H1 (cell line): ENCODE data around the gene SLC38A1. TPM values are rescaled to one million over a fixed set of nuclear protein-coding genes. Genes with fewer than 3 reads are reported as not detected.
"Not testable (repeated sequence)": the region's sequence is repeated elsewhere in the genome, so short reads cannot be mapped to it uniquely, and the experiment has no call there.

ENCODE experiments used
- CTCF ChIA-PET: fragments of 300-600 bp; sonication (Branson Sonifier 250); formaldehyde crosslinking; loops from one replicate; lab custom pipeline; 2021; ENCODE audit not compliant: partially characterized antibody; lab: Charles Lee
- POLR2A ChIA-PET: fragments of 300-600 bp; sonication (Branson Sonifier 250); formaldehyde crosslinking; loops from one replicate; lab custom pipeline; 2021; ENCODE audit warnings: inconsistent platforms; ENCODE audit not compliant: partially characterized antibody; lab: Charles Lee
- DNase-seq, 2 experiments: peaks; one replicate each; pipeline versions ENCODE4 v3.0.0 to v3.0.0-alpha.2; 2010 to 2022; ENCODE audit warnings: low spot score in 2 of 2, low read depth in 1 of 2, mixed read lengths in 1 of 2
- FAIRE-seq: peaks from 2 replicates; lab custom pipeline; 2011; peaks lifted over from hg19 to GRCh38; lab: Jason Lieb, UNC
- H2AFZ ChIP-seq: 2 replicates; pipeline ENCODE4 v1.8.1; 2012; ENCODE audit warnings: low read length, inconsistent platforms
- H2AK5ac ChIP-seq: 2 replicates; pipeline ENCODE4 v1.6.1; 2013; ENCODE audit warnings: low read depth, low read length
- H2BK120ac ChIP-seq: replicated peaks from 2 replicates; pipeline ENCODE3; 2013; ENCODE audit warnings: low read depth, low read length, inconsistent platforms
- H2BK12ac ChIP-seq: 2 replicates; pipeline ENCODE4 v1.6.1; 2013; ENCODE audit warnings: low read depth, low read length
- H2BK15ac ChIP-seq: 2 replicates; pipeline ENCODE4 v1.6.1; 2013; ENCODE audit warnings: low read length
- H2BK20ac ChIP-seq: 2 replicates; pipeline ENCODE4 v1.6.1; 2013; ENCODE audit warnings: low read length
- H2BK5ac ChIP-seq: 2 replicates; pipeline ENCODE4 v1.6.1; 2013; ENCODE audit warnings: low read depth, low read length
- H3K14ac ChIP-seq: 2 replicates; pipeline ENCODE4 v1.6.1; 2013; ENCODE audit warnings: inconsistent platforms; ENCODE audit not compliant: insufficient read length
- H3K18ac ChIP-seq: 2 replicates; pipeline ENCODE4 v1.6.1; 2013; ENCODE audit warnings: low read length; ENCODE audit errors: extremely low read depth
- H3K23ac ChIP-seq: 2 replicates; pipeline ENCODE4 v1.6.1; 2013; ENCODE audit warnings: inconsistent platforms; ENCODE audit not compliant: insufficient read length
- H3K23me2 ChIP-seq: 2 replicates; pipeline ENCODE4 v1.6.1; 2013; ENCODE audit warnings: low read depth, low read length
- H3K27ac ChIP-seq: 2 replicates; pipeline ENCODE4 v1.6.1; 2011; ENCODE audit warnings: low read depth, low read length, inconsistent platforms
- H3K27me3 ChIP-seq, 4 experiments: replicated peaks in 1 of 4; 1 replicate in 1 of 4; 2 replicates in 3 of 4; pipeline versions ENCODE4 v1.6.1 to v1.8.1; 2011 to 2013; ENCODE audit warnings: low read length in 3 of 4, mild to moderate bottlenecking in 3 of 4, inconsistent platforms in 2 of 4, mixed read lengths in 2 of 4, moderate library complexity in 1 of 4; ENCODE audit not compliant: control insufficient read depth in 3 of 4, insufficient read depth in 3 of 4; ENCODE audit errors: extremely low read depth in 1 of 4
- H3K36me3 ChIP-seq, 4 experiments: 2 replicates each; pipeline versions ENCODE4 v1.6.1 to v1.8.1; 2011 to 2013; ENCODE audit warnings: mild to moderate bottlenecking in 4 of 4, low read length in 3 of 4, moderate library complexity in 2 of 4, control low read depth in 1 of 4, inconsistent platforms in 1 of 4; ENCODE audit not compliant: insufficient read depth in 4 of 4, control insufficient read depth in 2 of 4
- H3K4ac ChIP-seq: replicated peaks from 2 replicates; pipeline ENCODE3; 2013; ENCODE audit warnings: low read length, low read depth, mixed read lengths, inconsistent platforms; ENCODE audit not compliant: insufficient read length
- H3K4me1 ChIP-seq, 4 experiments: replicated peaks in 1 of 4; 1 replicate in 1 of 4; 2 replicates in 3 of 4; pipeline versions ENCODE4 v1.6.1 to v1.8.1; 2011 to 2013; ENCODE audit warnings: low read length in 3 of 4, inconsistent platforms in 2 of 4, mixed read lengths in 1 of 4; ENCODE audit not compliant: insufficient read depth in 4 of 4, control insufficient read depth in 3 of 4
- H3K4me2 ChIP-seq, 2 experiments: 2 replicates each; pipeline versions ENCODE4 v1.6.1 to v1.8.1; 2011 to 2013; ENCODE audit warnings: low read depth in 2 of 2, low read length in 2 of 2, control low read depth in 1 of 2, inconsistent platforms in 1 of 2, mild to moderate bottlenecking in 1 of 2; ENCODE audit not compliant: insufficient read depth in 1 of 2
- H3K4me3 ChIP-seq, 4 experiments: fragments of 200-600, 300-600 bp in 1 of 4; sonication (generic), shearing (Covaris generic), sonication (Bioruptor Twin) in 1 of 4; 2 replicates each; pipeline versions ENCODE4 v1.5.1 to v1.8.1; 2011 to 2016; ENCODE audit warnings: low read length in 4 of 4, low read depth in 3 of 4, control low read depth in 2 of 4, inconsistent platforms in 2 of 4, mild to moderate bottlenecking in 2 of 4, mixed read lengths in 1 of 4, moderate library complexity in 1 of 4; ENCODE audit not compliant: insufficient read depth in 2 of 4; ENCODE audit errors: extremely low read depth in 1 of 4
- H3K56ac ChIP-seq: replicated peaks from 2 replicates; pipeline ENCODE3; 2013; ENCODE audit warnings: low read depth, mild to moderate bottlenecking, mixed read lengths, low read length, inconsistent platforms; ENCODE audit not compliant: insufficient read length
- H3K79me1 ChIP-seq: 2 replicates; pipeline ENCODE4 v1.6.1; 2013; ENCODE audit warnings: low read depth, low read length, control low read depth
- H3K79me2 ChIP-seq, 2 experiments: 2 replicates each; pipeline versions ENCODE4 v1.6.1 to v1.8.1; 2012 to 2013; ENCODE audit warnings: low read length in 2 of 2, mild to moderate bottlenecking in 2 of 2, inconsistent platforms in 1 of 2; ENCODE audit not compliant: insufficient read depth in 2 of 2, control insufficient read depth in 1 of 2
- H3K9ac ChIP-seq, 4 experiments: replicated peaks in 1 of 4; 1 replicate in 1 of 4; 2 replicates in 3 of 4; pipeline versions ENCODE4 v1.6.1 to v1.8.1; 2011 to 2013; ENCODE audit warnings: low read depth in 3 of 4, low read length in 3 of 4, control low read depth in 2 of 4, mild to moderate bottlenecking in 2 of 4, moderate library complexity in 2 of 4, inconsistent platforms in 1 of 4; ENCODE audit errors: extremely low read depth in 1 of 4
- H3K9me3 ChIP-seq, 2 experiments: 2 replicates each; pipeline versions ENCODE4 v1.6.1 to v1.8.1; 2012 to 2013; ENCODE audit warnings: mild to moderate bottlenecking in 2 of 2, moderate library complexity in 2 of 2, control low read depth in 1 of 2, inconsistent platforms in 1 of 2, low read depth in 1 of 2, low read length in 1 of 2, mixed read lengths in 1 of 2; ENCODE audit not compliant: insufficient read depth in 2 of 2
- H4K20me1 ChIP-seq, 2 experiments: replicated peaks in 1 of 2; 2 replicates each; pipeline versions ENCODE3 to v1.8.1; 2011 to 2013; ENCODE audit warnings: inconsistent platforms in 2 of 2, low read length in 2 of 2, mild to moderate bottlenecking in 1 of 2; ENCODE audit not compliant: insufficient read depth in 2 of 2, control insufficient read depth in 1 of 2
- H4K5ac ChIP-seq: 2 replicates; pipeline ENCODE4 v1.6.1; 2013; ENCODE audit warnings: low read length, low read depth, mixed read lengths, inconsistent platforms; ENCODE audit not compliant: insufficient read length
- H4K8ac ChIP-seq: 2 replicates; pipeline ENCODE4 v1.8.0; 2013; ENCODE audit warnings: mild to moderate bottlenecking, moderate library complexity, low read length, inconsistent platforms; ENCODE audit not compliant: insufficient read depth; ENCODE audit errors: extremely low read depth
- H4K91ac ChIP-seq: replicated peaks from 2 replicates; pipeline ENCODE3; 2013; ENCODE audit warnings: low read length, mixed read lengths, inconsistent platforms; ENCODE audit not compliant: insufficient read length
- WGBS, 2 experiments: shearing (Covaris generic) in 1 of 2; methylation state at CpG; one replicate each; pipeline versions ENCODE4 v1.1.6 to v1.1.7; 2013 to 2015; ENCODE audit warnings: low lambda C conversion rate in 2 of 2, mixed read lengths in 2 of 2, inconsistent platforms in 1 of 2, low coverage in 1 of 2, missing lambda C conversion rate in 1 of 2; ENCODE audit not compliant: insufficient replicate concordance in 2 of 2, insufficient coverage in 1 of 2, insufficient read length in 1 of 2; ENCODE audit errors: extremely low coverage in 1 of 2, missing lambda C conversion rate in 1 of 2; 5-methylcytosine and 5-hydroxymethylcytosine counted together
- polyA plus RNA-seq, 7 experiments: library from polyadenylated mRNA; depleted of rRNA in 3 of 7; stranded (reverse) in 5 of 7; unstranded in 2 of 7; fragments of >200 nt in 5 of 7; fragments of 200-250 nt in 2 of 7; gene quantifications; 1 replicate in 5 of 7; 2 replicates in 1 of 7; 4 replicates in 1 of 7; pipeline versions ENCODE4 v1.2.1 to v1.2.3, GENCODE V29; 2011 to 2013; ENCODE audit warnings: missing spikeins in 2 of 7, mixed read lengths in 2 of 7
- total RNA-seq: library from RNA; stranded (reverse); fragmentation: NEBNext Ultra II Directional; extraction: Animal tissue kit (Norgen Biotek cat#: 25700); gene quantifications from 2 replicates; pipeline ENCODE4 v1.2.1, GENCODE V29; 2021

SLC38A1 gene
- total and polyA plus RNA-seq, 2 of the 8 experiments (the other 6 are each of a cell fraction or from before 2014, with no cell fraction given), result 83.4 to 242 TPM

GRCh38 chr12:46291953-46292352, 23.1 kb upstream of the SLC38A1 start:
- not testable (repeated sequence) for H3K79me1 ChIP-seq, H4K20me1 ChIP-seq, H2BK20ac ChIP-seq, H3K27ac ChIP-seq, H3K23me2 ChIP-seq, H3K14ac ChIP-seq, H3K23ac ChIP-seq, H3K18ac ChIP-seq, H2AFZ ChIP-seq, H4K8ac ChIP-seq, H3K4me2 ChIP-seq, DNase-seq, H3K4me3 ChIP-seq, H2BK5ac ChIP-seq, H2BK120ac ChIP-seq, H4K5ac ChIP-seq, FAIRE-seq, H2AK5ac ChIP-seq, H3K79me2 ChIP-seq, H3K27me3 ChIP-seq, H3K36me3 ChIP-seq, H3K56ac ChIP-seq, H3K9ac ChIP-seq, H3K4me1 ChIP-seq, H4K91ac ChIP-seq, H2BK12ac ChIP-seq, H2BK15ac ChIP-seq, H3K4ac ChIP-seq
- CTCF ChIA-PET, result interaction anchor here (0.7 to 2.5 kb wide), 3 partner anchors 10 to 936 kb away, joined by 3 to 7 read pairs (median 3); no protein-coding TSS in a partner anchor
- 78% methylated on average over 3 of the region's 3 CpGs; no CpG with 5 or more reads in 1 of the 2 experiments for WGBS, 2 experiments
- H3K9me3 ChIP-seq, result peaks cover 2 to 11% of the 10 kb centered on the region in 2 experiments; a peak in 3 of 4 replicates
- POLR2A ChIA-PET, result interaction anchor here (0.9 to 2.3 kb wide), 3 partner anchors 11 to 30 kb away, joined by 3 to 8 read pairs (median 3); partner anchors contain the start of gene SLC38A1

GRCh38 chr12:46285177-46285576, 16.3 kb upstream of the SLC38A1 start:
- H3K9ac ChIP-seq, FAIRE-seq, H2AFZ ChIP-seq, H3K56ac ChIP-seq, H2BK5ac ChIP-seq, H3K27ac ChIP-seq, H3K36me3 ChIP-seq, H3K79me2 ChIP-seq, H4K91ac ChIP-seq, H3K4me2 ChIP-seq, H4K8ac ChIP-seq, H3K27me3 ChIP-seq, H2BK120ac ChIP-seq, H2AK5ac ChIP-seq, H2BK15ac ChIP-seq, H3K18ac ChIP-seq, H2BK12ac ChIP-seq, H3K4me3 ChIP-seq, H3K23me2 ChIP-seq, H3K14ac ChIP-seq, H3K23ac ChIP-seq, H2BK20ac ChIP-seq, H4K5ac ChIP-seq, H4K20me1 ChIP-seq, H3K4me1 ChIP-seq, H3K79me1 ChIP-seq, H3K4ac ChIP-seq, DNase-seq: not testable (repeated sequence)
- peaks cover 14 to 18% of the 10 kb centered on the region in 2 experiments for H3K9me3 ChIP-seq
- 82% methylated on average over 2 of the region's 2 CpGs; no CpG with 5 or more reads in 1 of the 2 experiments for WGBS, 2 experiments
- ChIA-PET POLR2A (interaction anchor here (0.6 to 8.8 kb wide), 2 partner anchors 14 to 74 kb away, joined by 3 to 94 read pairs; partner anchors contain the start of gene SLC38A1), CTCF (interaction anchor here (0.9 to 1.6 kb wide), 2 partner anchors 9 to 18 kb away, joined by 3 to 4 read pairs; no protein-coding TSS in a partner anchor)
